ENCODE results near the gene CHD8. TPM values are rescaled to one million over a fixed set of nuclear protein-coding genes. Genes with fewer than 3 reads are reported as not detected.

CHD8 gene
- total RNA-seq, 1 experiment from 2014 or later = 57.4 TPM

GRCh38 chr14:21382886-21383847, 72.8 kb downstream of the CHD8 start:
- intact Hi-C loops (cut with micrococcal nuclease) = loop anchor here (10.0 kb wide), 1 partner anchor 118 kb away; the partner anchor contains the start of gene HNRNPC

GRCh38 chr14:21382095-21382494, 73.8 kb downstream of the CHD8 start:
- Histone ChIP-seq H3K4me3 (ENCODE audit: low read length) (peak overlapping the region; percentile 80), H4K20me1 (ENCODE audit: low read length) (peaks cover 28% of the 10 kb centered on the region), H3K4me1 (ENCODE audit: insufficient read depth, low read length) (peaks cover 14% of the 10 kb centered on the region), H3F3A (ENCODE audit: low read length, unreplicated experiment) (no peaks in the 10 kb centered on the region), H3K4me2 (ENCODE audit: low read length) (peak overlapping the region; percentile 86), H2AFZ (ENCODE audit: low read length) (no peak overlapping the region), H3K79me2 (ENCODE audit: low read length) (peaks cover 68% of the 10 kb centered on the region), H3K27ac (ENCODE audit: low read length) (no peak overlapping the region), H3K36me3 (ENCODE audit: low read depth, low read length) (peaks cover 19% of the 10 kb centered on the region; the same call in 1 of the 2 replicates), H3K27me3 (ENCODE audit: low read length) (no peaks in the 10 kb centered on the region), H3K9me3 (ENCODE audit: low read length) (no peaks in the 10 kb centered on the region), H3K9ac (ENCODE audit: low read length) (peak overlapping the region; percentile 97; the same call in 1 of the 2 replicates), H3K9me2 (replicated peaks; ENCODE audit: low read length) (no peaks in the 10 kb centered on the region)
- CTCF ChIA-PET = no interaction called here
- DNase-seq = no peak
- POLR2A ChIA-PET (ENCODE audit: unreplicated experiment) = no interaction called here
- no peak for ATAC-seq
- BruUV-seq (replicated peaks) = no TSS peak
- TF ChIP-seq EZH2 (IDR thresholded peaks at IDR 0.05; ENCODE audit: low read length, unreplicated experiment) = no peak
- no peak for TF ChIP-seq EZH2phosphoT487 (IDR thresholded peaks at IDR 0.05; ENCODE audit: borderline replicate concordance, low read length)
- intact Hi-C loops (cut with micrococcal nuclease) = loop anchor here (10.0 kb wide), 1 partner anchor 117 kb away; the partner anchor contains the start of gene HNRNPC

More at GRCh38 chr14:21382886-21383847, 72.8 kb downstream of the CHD8 start:
- Histone ChIP-seq H3K27me3 (ENCODE audit: low read length) (no peaks in the 10 kb centered on the region), H3K4me2 (ENCODE audit: low read length) (peak overlapping the region; percentile 86), H3K36me3 (ENCODE audit: low read depth, low read length) (peaks cover 9% of the 10 kb centered on the region; the same call in 1 of the 2 replicates), H3K4me1 (ENCODE audit: insufficient read depth, low read length) (peaks cover 14% of the 10 kb centered on the region), H3K27ac (ENCODE audit: low read length) (peak overlapping the region; percentile 86), H3K4me3 (ENCODE audit: low read length) (peak overlapping the region; percentile 80), H2AFZ (ENCODE audit: low read length) (peak overlapping the region; percentile 89), H3K9me2 (replicated peaks; ENCODE audit: low read length) (no peaks in the 10 kb centered on the region), H4K20me1 (ENCODE audit: low read length) (peaks cover 28% of the 10 kb centered on the region), H3K79me2 (ENCODE audit: low read length) (peaks cover 57% of the 10 kb centered on the region), H3F3A (ENCODE audit: low read length, unreplicated experiment) (no peaks in the 10 kb centered on the region), H3K9ac (ENCODE audit: low read length) (peak overlapping the region; percentile 97), H3K9me3 (ENCODE audit: low read length) (no peaks in the 10 kb centered on the region)
- ChIA-PET POLR2A (ENCODE audit: unreplicated experiment) (interaction anchor here (0.6 to 0.7 kb wide), 2 partner anchors 19 to 1176 kb away, joined by 3 to 4 read pairs; no protein-coding TSS in a partner anchor), CTCF (interaction anchor here (0.7 kb wide), 1 partner anchor 236 kb away, joined by 3 read pairs; no protein-coding TSS in a partner anchor)
- ATAC-seq (peak; percentile 33), DNase-seq (peak; percentile 49)
- no peak for TF ChIP-seq EZH2 (IDR thresholded peaks at IDR 0.05; ENCODE audit: low read length, unreplicated experiment)
- TF ChIP-seq CTCF (conservative IDR thresholded peaks at IDR 0.05; ENCODE audit: low read depth, low read length) = no peak
- no peak for TF ChIP-seq EZH2phosphoT487 (IDR thresholded peaks at IDR 0.05; ENCODE audit: borderline replicate concordance, low read length)
- TSS peak; percentile 70 for BruUV-seq (replicated peaks)

GRCh38 chr14:21379338-21379737, 76.6 kb downstream of the CHD8 start:
- Histone ChIP-seq H3K9me2 (replicated peaks; ENCODE audit: low read length) (no peaks in the 10 kb centered on the region), H3K9ac (ENCODE audit: low read length) (no peak overlapping the region), H3K27ac (ENCODE audit: low read length) (no peak overlapping the region), H3K36me3 (ENCODE audit: low read depth, low read length) (peaks cover 26% of the 10 kb centered on the region), H3K79me2 (ENCODE audit: low read length) (peaks cover 95% of the 10 kb centered on the region), H2AFZ (ENCODE audit: low read length) (no peak overlapping the region), H3K4me1 (ENCODE audit: insufficient read depth, low read length) (peaks cover 14% of the 10 kb centered on the region), H3K4me3 (ENCODE audit: low read length) (no peak overlapping the region), H3K9me3 (ENCODE audit: low read length) (no peaks in the 10 kb centered on the region), H3F3A (ENCODE audit: low read length, unreplicated experiment) (no peaks in the 10 kb centered on the region), H3K4me2 (ENCODE audit: low read length) (no peak overlapping the region), H3K27me3 (ENCODE audit: low read length) (no peaks in the 10 kb centered on the region), H4K20me1 (ENCODE audit: low read length) (peaks cover 44% of the 10 kb centered on the region)
- CTCF ChIA-PET = no interaction called here
- no peak for DNase-seq
- POLR2A ChIA-PET (ENCODE audit: unreplicated experiment) = no interaction called here
- intact Hi-C loops (cut with micrococcal nuclease) = no loop called here
- TF ChIP-seq CTCF (conservative IDR thresholded peaks at IDR 0.05; ENCODE audit: low read depth, low read length) (no peak), EZH2 (IDR thresholded peaks at IDR 0.05; ENCODE audit: low read length, unreplicated experiment) (no peak), EZH2phosphoT487 (IDR thresholded peaks at IDR 0.05; ENCODE audit: borderline replicate concordance, low read length) (no peak)
- no peak for ATAC-seq
- no TSS peak for BruUV-seq (replicated peaks)

Measured in PC-3 (cell line).